ENCODE measurements around the gene CD1B.
A peak's percentile ranks its signal among the peaks of the same experiment; 100 is the strongest.
"Not testable (repeated sequence)": the region's sequence is repeated elsewhere in the genome, so short reads cannot be mapped to it uniquely, and the experiment has no call there.

The CD1B gene

GRCh38 chr1:158331481-158332150 lies at the start of gene CD1B:
Gene CD1B (minus strand): TSS chr1:158331531. CDS start chr1:158331423, 108 bp downstream.
- DNase-seq: no peak

GRCh38 chr1:158374860-158375259 lies 43.5 kb upstream of the CD1B start:
- no peak for DNase-seq

- not testable (repeated sequence) for DNase-seq
These were observed 42.8 kb upstream of the CD1B start for GRCh38 chr1:158374101-158374500.

GRCh38 chr1:158371188-158371953 lies 40.0 kb upstream of the CD1B start:
- peak; percentile 61 for DNase-seq

- DNase-seq: no peak
These were observed 35.5 kb upstream of the CD1B start for GRCh38 chr1:158366783-158367182.

GRCh38 chr1:158362941-158363340 lies 31.6 kb upstream of the CD1B start:
- no peak for DNase-seq

- no peak for DNase-seq
These were observed 31.2 kb upstream of the CD1B start for GRCh38 chr1:158362482-158362881.

- no peak for DNase-seq
These were observed 26.1 kb upstream of the CD1B start for GRCh38 chr1:158357441-158357840.

- DNase-seq: no peak
These were observed 25.3 kb upstream of the CD1B start for GRCh38 chr1:158356616-158357015.

GRCh38 chr1:158355773-158356285 lies 24.5 kb upstream of the CD1B start:
- no peak for DNase-seq

- DNase-seq: no peak
These were observed 22.9 kb upstream of the CD1B start for GRCh38 chr1:158354255-158354654.

- no peak for DNase-seq
These were observed 22.2 kb upstream of the CD1B start, which contains the start of gene CD1E for GRCh38 chr1:158353303-158354075. Gene CD1E (plus strand): TSS chr1:158353894. CDS start chr1:158353989, 95 bp downstream.

GRCh38 chr1:158348946-158349345 lies 17.6 kb upstream of the CD1B start:
- DNase-seq: not testable (repeated sequence)

GRCh38 chr1:158336413-158336812 lies 5.1 kb upstream of the CD1B start:
- not testable (repeated sequence) for DNase-seq

- DNase-seq: no peak
These were observed 3.8 kb upstream of the CD1B start for GRCh38 chr1:158335213-158335532.

- DNase-seq: no peak
These were observed 3.3 kb upstream of the CD1B start for GRCh38 chr1:158334526-158335212.

GRCh38 chr1:158333405-158334155 lies 2.2 kb upstream of the CD1B start:
- no peak for DNase-seq

- no peak for DNase-seq
These were observed 265 bp downstream of the CD1B start for GRCh38 chr1:158331106-158331425.

GRCh38 chr1:158330391-158331105 lies 783 bp downstream of the CD1B start:
- no peak for DNase-seq

- no peak for DNase-seq
These were observed 1.6 kb downstream of the CD1B start for GRCh38 chr1:158329733-158330132.

GRCh38 chr1:158329300-158329699 lies 2.0 kb downstream of the CD1B start:
- no peak for DNase-seq

GRCh38 chr1:158328426-158328825 lies 2.9 kb downstream of the CD1B start:
- DNase-seq: no peak

All from stimulated activated CD4-positive, alpha-beta T cell treated with anti-CD3 and anti-CD28 coated beads, Interleukin-1b, Interleukin-23, amount 100 ng/mL, for 48 hours (primary cell).